Right atrium auricular region (tissue), 2 donors: ENCODE measurements around the gene MSL3B.

Experiments
- DNase-seq: peaks from one replicate; pipeline ENCODE4 v3.0.0-alpha.2; 2019; ENCODE audit warnings: low spot score
- H3K27ac ChIP-seq, 2 donors: fragments of 200-600 bp; sonication (generic); 1 replicate in 1 of 2; 2 replicates in 1 of 2; pipeline ENCODE4 v1.5.1; 2016 to 2019
- H3K27me3 ChIP-seq, 2 donors: fragments of 200-600 bp; sonication (generic); one replicate each; pipeline versions ENCODE4 v1.5.1 to v1.6.0; 2017 to 2019
- H3K36me3 ChIP-seq: fragments of 200-600 bp; sonication (generic); one replicate; pipeline ENCODE4 v1.5.1; 2016
- H3K4me1 ChIP-seq, 2 donors: fragments of 200-600 bp; sonication (generic); one replicate each; pipeline versions ENCODE4 v1.5.1 to v1.6.0; 2017 to 2019
- H3K4me3 ChIP-seq, 2 donors: fragments of 200-600 bp; sonication (generic); 1 replicate in 1 of 2; 2 replicates in 1 of 2; pipeline ENCODE4 v1.5.1; 2017 to 2019; ENCODE audit warnings: mild to moderate bottlenecking in 1 of 2, moderate library complexity in 1 of 2
- H3K9me3 ChIP-seq, 2 donors: fragments of 200-600 bp; sonication (generic); one replicate each; pipeline ENCODE4 v1.5.1; 2019
- CTCF ChIP-seq, 2 donors: fragments of 200-600 bp; sonication (generic); IDR thresholded peaks; one replicate each; pipeline ENCODE4 v1.5.1; 2019; ENCODE audit warnings: antibody characterized with exemption in 2 of 2

MSL3B gene

GRCh38 chr2:233867993-233868532 is at the start of gene MSL3B:
Gene MSL3B (minus strand): TSS chr2:233868386.
- H3K27ac ChIP-seq, result peak within 1 kb of the TSS in 1 of 2 donors; percentile 27
- DNase-seq, result no peak
- peaks cover 0 to 18% of the 10 kb centered on the region in 2 donors for H3K9me3 ChIP-seq
- H3K4me3 ChIP-seq, result peak within 1 kb of the TSS; percentile 38 to 43
- no peaks in the 10 kb centered on the region for H3K27me3 ChIP-seq
- no peaks in the 10 kb centered on the region for H3K36me3 ChIP-seq
- TF ChIP-seq CTCF (IDR thresholded peaks at IDR 0.05), result no peak
- no peaks in the 10 kb centered on the region for H3K4me1 ChIP-seq

GRCh38 chr2:233917116-233917515 is 48.9 kb upstream of the MSL3B start, which contains the start of gene TRPM8:
Gene TRPM8 (plus strand): TSS chr2:233917373. CDS start chr2:233926538, 9,165 bp downstream.
- TF ChIP-seq CTCF (IDR thresholded peaks at IDR 0.05), result no peak
- no peaks in the 10 kb centered on the region for H3K27me3 ChIP-seq
- H3K4me3 ChIP-seq, result no peak within 1 kb of the TSS
- no peak for DNase-seq
- H3K4me1 ChIP-seq, result no peaks in the 10 kb centered on the region
- H3K36me3 ChIP-seq, result no peaks in the 10 kb centered on the region
- no peaks in the 10 kb centered on the region for H3K9me3 ChIP-seq
- no peak within 1 kb of the TSS for H3K27ac ChIP-seq

GRCh38 chr2:233915128-233915527 is 46.9 kb upstream of the MSL3B start:
- H3K4me1 ChIP-seq, result no peaks in the 10 kb centered on the region
- H3K27me3 ChIP-seq, result no peaks in the 10 kb centered on the region
- H3K4me3 ChIP-seq, result no peak overlapping the region
- no peaks in the 10 kb centered on the region for H3K9me3 ChIP-seq
- H3K27ac ChIP-seq, result no peak overlapping the region
- no peak for DNase-seq
- TF ChIP-seq CTCF (IDR thresholded peaks at IDR 0.05), result no peak
- no peaks in the 10 kb centered on the region for H3K36me3 ChIP-seq

GRCh38 chr2:233912691-233913423 is 44.7 kb upstream of the MSL3B start:
- no peak for DNase-seq
- H3K27me3 ChIP-seq, result no peaks in the 10 kb centered on the region
- no peak for TF ChIP-seq CTCF (IDR thresholded peaks at IDR 0.05)

GRCh38 chr2:233907627-233908026 is 39.4 kb upstream of the MSL3B start:
- Histone ChIP-seq H3K36me3 (no peaks in the 10 kb centered on the region), H3K27ac (no peak overlapping the region), H3K27me3 (no peaks in the 10 kb centered on the region), H3K4me1 (no peaks in the 10 kb centered on the region), H3K4me3 (no peak overlapping the region), H3K9me3 (no peaks in the 10 kb centered on the region)
- no peak for TF ChIP-seq CTCF (IDR thresholded peaks at IDR 0.05)
- DNase-seq, result no peak

More at GRCh38 chr2:233912691-233913423, 44.7 kb upstream of the MSL3B start:
- Histone ChIP-seq H3K36me3 (no peaks in the 10 kb centered on the region), H3K27ac (no peak overlapping the region), H3K9me3 (no peaks in the 10 kb centered on the region), H3K4me1 (no peaks in the 10 kb centered on the region), H3K4me3 (no peak overlapping the region)
